NT2/D1 (cell line): ENCODE results near the gene SMPD2.
"Not testable (repeated sequence)": the region's sequence is repeated elsewhere in the genome, so short reads cannot be mapped to it uniquely, and the experiment has no call there.

Experiments used
- DNase-seq: peaks from one replicate; pipeline ENCODE4 v3.0.0-alpha.2; 2011; ENCODE audit warnings: low read depth, low spot score
- H3K27me3 ChIP-seq: 2 replicates; pipeline ENCODE4 v1.6.0; 2011; ENCODE audit warnings: mild to moderate bottlenecking; ENCODE audit not compliant: insufficient read length, insufficient read depth
- H3K36me3 ChIP-seq: 2 replicates; pipeline ENCODE4 v1.6.1; 2011; ENCODE audit warnings: mild to moderate bottlenecking, low read length, mixed read lengths; ENCODE audit not compliant: insufficient read depth, insufficient read length
- H3K4me1 ChIP-seq: 2 replicates; pipeline ENCODE4 v1.5.1; 2011; ENCODE audit not compliant: insufficient read depth, insufficient read length
- H3K4me3 ChIP-seq: 2 replicates; pipeline ENCODE4 v1.5.1; 2011; ENCODE audit warnings: low read depth; ENCODE audit not compliant: insufficient read length
- H3K9ac ChIP-seq: 2 replicates; pipeline ENCODE4 v1.6.0; 2011; ENCODE audit warnings: low read depth; ENCODE audit not compliant: insufficient read length
- H3K9me3 ChIP-seq: 2 replicates; pipeline ENCODE4 v1.5.1; 2011; ENCODE audit warnings: mild to moderate bottlenecking, low read length; ENCODE audit not compliant: insufficient read depth
- SUZ12 ChIP-seq: IDR thresholded peaks from 2 replicates; pipeline ENCODE4 v1.6.1; 2011; ENCODE audit not compliant: insufficient read length, insufficient read depth; ENCODE audit errors: extremely low read depth
- YY1 ChIP-seq: IDR thresholded peaks from 2 replicates; pipeline ENCODE4 v1.6.1; 2011; ENCODE audit not compliant: insufficient read length, insufficient read depth
- ZNF274 ChIP-seq: IDR thresholded peaks from 2 replicates; pipeline ENCODE4 v1.6.1; 2011; ENCODE audit warnings: mild to moderate bottlenecking, low read depth, low read length

The SMPD2 gene

DNA sequence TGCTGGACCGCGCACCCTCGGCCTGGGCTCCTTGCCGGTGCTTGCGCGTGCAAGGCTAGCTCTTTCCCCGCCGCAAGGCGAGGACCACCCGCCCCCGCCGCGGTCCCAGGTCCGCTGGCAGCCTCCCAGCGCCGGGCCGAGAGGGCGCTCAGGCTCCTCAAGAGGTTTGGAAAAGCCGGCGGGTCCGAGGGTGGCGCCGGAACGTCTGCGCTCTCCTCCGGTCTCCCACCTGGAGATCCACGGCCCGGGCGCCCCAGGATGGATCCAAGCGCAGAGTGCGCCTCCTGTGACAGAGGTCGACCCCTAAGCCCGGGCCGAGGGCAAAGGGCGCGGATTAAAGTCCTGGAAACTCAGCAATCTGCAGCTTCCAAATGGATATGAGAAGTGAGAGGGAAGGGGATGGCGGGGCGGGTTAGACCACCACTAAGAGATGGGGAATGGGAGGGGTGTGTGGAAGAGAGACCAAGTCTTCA lies 15.6 kb downstream of the SMPD2 start:
- no peaks in the 10 kb centered on the region for H3K27me3 ChIP-seq
- H3K36me3 ChIP-seq: peaks cover 27% of the 10 kb centered on the region
- no peaks in the 10 kb centered on the region for H3K9me3 ChIP-seq
- H3K9ac ChIP-seq: peak overlapping the region; percentile 80
- peaks cover 14% of the 10 kb centered on the region for H3K4me1 ChIP-seq
- no peak for DNase-seq
- H3K4me3 ChIP-seq: peak overlapping the region; percentile 70
- TF ChIP-seq SUZ12: no peak
- TF ChIP-seq ZNF274: no peak
- TF ChIP-seq YY1: no peak

- no peak for DNase-seq
- Histone ChIP-seq H3K9me3 (no peaks in the 10 kb centered on the region), H3K27me3 (no peaks in the 10 kb centered on the region), H3K9ac (peak overlapping the region; percentile 80), H3K4me3 (peak overlapping the region; percentile 70), H3K4me1 (peaks cover 14% of the 10 kb centered on the region), H3K36me3 (peaks cover 27% of the 10 kb centered on the region)
- TF ChIP-seq YY1 (no peak), ZNF274 (no peak), SUZ12 (no peak)
Observed at GRCh38 chr6:109456710-109457561, 16.4 kb downstream of the SMPD2 start.

DNA sequence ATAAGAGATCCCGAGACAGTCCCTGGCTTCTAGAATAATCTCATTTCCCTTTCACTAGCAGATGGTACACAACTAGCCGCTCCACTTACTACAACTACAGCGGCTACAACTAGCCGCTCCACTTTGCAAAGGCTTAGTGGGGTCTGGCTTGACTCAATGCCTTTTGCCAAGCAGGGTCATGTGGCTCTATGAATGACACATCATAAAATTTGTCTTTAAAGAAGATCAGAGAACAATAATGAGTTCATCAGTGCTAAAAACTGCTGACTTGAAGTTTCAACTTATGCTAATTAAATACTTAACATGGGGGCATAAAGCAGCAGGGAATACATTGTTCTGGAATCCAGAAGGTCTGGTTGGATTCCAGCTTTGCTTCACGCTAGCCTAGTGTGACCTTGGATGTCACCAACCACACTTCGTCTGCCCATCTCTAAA lies 17.1 kb downstream of the SMPD2 start:
- Histone ChIP-seq H3K36me3 (peaks cover 27% of the 10 kb centered on the region), H3K4me1 (peaks cover 14% of the 10 kb centered on the region), H3K27me3 (no peaks in the 10 kb centered on the region), H3K4me3 (no peak overlapping the region), H3K9me3 (no peaks in the 10 kb centered on the region), H3K9ac (no peak overlapping the region)
- no peak for TF ChIP-seq SUZ12
- no peak for TF ChIP-seq ZNF274
- no peak for TF ChIP-seq YY1
- no peak for DNase-seq

DNA sequence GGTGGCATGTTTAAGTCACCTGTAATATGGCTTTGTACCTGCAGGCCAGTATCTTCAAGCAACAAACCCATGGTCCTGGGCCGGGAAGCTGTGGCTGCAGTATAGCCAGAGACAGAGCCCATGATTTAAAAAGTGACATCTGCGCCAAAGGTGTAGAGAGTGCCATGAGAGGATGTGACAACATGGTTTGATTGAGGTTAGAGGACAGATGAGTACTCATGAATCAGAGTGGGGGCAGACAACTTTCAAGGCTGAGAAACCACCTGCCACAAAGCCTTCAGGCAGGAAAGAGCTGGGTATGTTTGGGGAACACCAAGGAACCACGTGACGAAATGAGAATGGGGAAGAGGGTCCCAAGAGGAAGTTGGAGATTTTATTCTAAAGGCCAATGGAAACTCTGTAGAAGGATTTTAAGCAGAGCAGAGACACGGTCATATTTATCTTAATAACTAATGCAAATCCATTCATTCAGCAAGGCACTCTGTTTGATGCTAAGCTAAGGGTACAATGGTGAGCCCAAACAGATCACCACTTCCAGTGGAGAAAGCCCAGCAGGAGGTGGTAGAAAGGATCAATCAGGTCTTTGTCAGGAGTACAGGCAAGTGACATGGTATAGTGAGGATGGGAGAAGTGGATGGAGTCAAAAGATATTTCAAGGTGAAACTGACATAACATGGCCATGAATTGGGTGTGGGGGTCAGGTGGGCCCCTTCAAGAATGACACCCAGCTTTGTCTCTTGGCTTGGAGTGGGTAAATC lies 18.4 kb downstream of the SMPD2 start:
- no peak for DNase-seq
- H3K27me3 ChIP-seq: no peaks in the 10 kb centered on the region
- peaks cover 10% of the 10 kb centered on the region for H3K4me1 ChIP-seq
- peaks cover 22% of the 10 kb centered on the region for H3K36me3 ChIP-seq
- H3K9me3 ChIP-seq: no peaks in the 10 kb centered on the region
- no peak overlapping the region for H3K4me3 ChIP-seq
- TF ChIP-seq YY1: no peak
- TF ChIP-seq SUZ12: no peak
- TF ChIP-seq ZNF274: no peak
- no peak overlapping the region for H3K9ac ChIP-seq

GRCh38 chr6:109460161-109460829 lies 19.8 kb downstream of the SMPD2 start:
- Histone ChIP-seq H3K9ac (no peak overlapping the region), H3K27me3 (no peaks in the 10 kb centered on the region), H3K4me1 (peaks cover 4% of the 10 kb centered on the region), H3K4me3 (no peak overlapping the region), H3K9me3 (no peaks in the 10 kb centered on the region), H3K36me3 (peaks cover 34% of the 10 kb centered on the region)
- DNase-seq: no peak
- TF ChIP-seq SUZ12 (no peak), YY1 (no peak), ZNF274 (no peak)

- not testable (repeated sequence) for DNase-seq, H3K4me3 ChIP-seq, H3K9ac ChIP-seq, H3K27me3 ChIP-seq, H3K4me1 ChIP-seq, H3K9me3 ChIP-seq
- peaks cover 43% of the 10 kb centered on the region for H3K36me3 ChIP-seq
Observed at GRCh38 chr6:109461205-109461604, 20.7 kb downstream of the SMPD2 start.
